Stimulated activated CD8-positive, alpha-beta memory T cell treated with anti-CD3 and anti-CD28 coated beads, Interleukin-7, amount 100 ng/mL, for 1 hour (primary cell): ENCODE data around the gene ATRX.
"Not testable (repeated sequence)": the region's sequence is repeated elsewhere in the genome, so short reads cannot be mapped to it uniquely, and the experiment has no call there.

ENCODE experiments used
- DNase-seq, 2 donors: peaks; one replicate each; pipeline ENCODE4 v3.0.0-alpha.2; 2020; ENCODE audit warnings: low read depth in 2 of 2

ATRX gene

DNA sequence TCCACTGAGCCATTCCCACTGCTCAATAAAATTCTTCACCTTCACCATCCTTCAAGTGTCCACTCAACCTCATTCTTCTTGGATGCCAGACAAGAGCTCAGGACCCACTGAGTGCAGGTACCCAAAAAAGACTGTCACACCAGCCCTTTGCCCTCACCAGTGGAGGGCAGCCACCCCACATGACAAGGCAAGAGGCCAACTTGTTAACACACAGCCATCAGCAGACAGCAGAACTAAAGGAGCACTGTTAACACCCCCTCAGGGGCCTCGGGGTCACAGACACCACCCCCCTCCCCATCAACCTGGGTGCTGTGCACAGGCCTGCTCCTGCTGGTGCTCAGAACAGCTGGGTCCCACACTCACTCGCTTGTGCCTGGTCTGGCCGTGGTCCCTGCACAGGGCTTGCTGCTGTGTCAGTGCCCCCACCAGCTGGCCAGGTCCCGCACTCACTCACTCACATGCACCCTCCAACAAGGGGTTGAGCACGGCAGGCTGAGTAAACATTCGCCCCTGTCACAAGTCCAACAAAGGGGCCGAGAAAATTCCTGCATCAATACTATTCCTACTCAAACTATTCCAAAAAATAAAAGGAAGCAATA lies 54.1 kb downstream of the ATRX start:
- no peak for DNase-seq

DNA sequence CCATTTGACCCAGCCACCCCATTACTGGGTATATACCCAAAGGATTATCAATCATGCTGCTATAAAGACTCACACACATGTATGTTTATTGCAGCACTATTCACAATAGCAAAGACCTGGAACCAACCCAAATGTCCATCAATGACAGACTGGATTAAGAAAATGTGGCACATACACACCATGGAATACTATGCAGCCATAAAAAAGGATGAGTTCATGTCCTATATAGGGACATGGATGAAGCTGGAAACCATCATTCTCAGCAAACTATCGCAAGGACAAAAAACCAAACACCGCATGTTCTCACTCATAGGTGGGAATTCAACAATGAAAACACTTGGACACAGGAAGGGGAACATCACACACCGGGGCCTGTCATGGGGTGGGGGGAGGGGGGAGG lies 59.9 kb downstream of the ATRX start:
- not testable (repeated sequence) for DNase-seq

DNA sequence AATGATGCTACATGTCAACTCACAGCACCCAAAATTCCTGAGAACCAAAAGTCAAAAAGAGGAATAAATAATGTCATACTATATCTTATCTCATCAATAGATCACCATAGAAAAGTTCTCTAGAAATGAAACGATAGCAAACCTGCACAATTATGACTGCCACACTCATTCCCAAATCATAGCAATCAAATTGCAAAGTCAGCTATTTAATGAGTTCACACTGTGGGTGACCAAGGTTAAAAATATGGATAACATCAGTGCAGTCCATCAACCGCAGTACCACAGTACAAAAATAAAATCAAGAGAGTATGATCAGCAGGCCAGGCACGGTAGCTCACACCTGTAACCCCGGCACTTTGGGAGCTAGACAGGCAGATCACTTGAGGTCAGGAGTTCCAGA lies 62.3 kb downstream of the ATRX start:
- DNase-seq: no peak

- no peak for DNase-seq
These were observed 66.6 kb downstream of the ATRX start for GRCh38 chrX:77719388-77719787.

- no peak for DNase-seq
These were observed 81.1 kb downstream of the ATRX start for GRCh38 chrX:77704881-77705280.

DNA sequence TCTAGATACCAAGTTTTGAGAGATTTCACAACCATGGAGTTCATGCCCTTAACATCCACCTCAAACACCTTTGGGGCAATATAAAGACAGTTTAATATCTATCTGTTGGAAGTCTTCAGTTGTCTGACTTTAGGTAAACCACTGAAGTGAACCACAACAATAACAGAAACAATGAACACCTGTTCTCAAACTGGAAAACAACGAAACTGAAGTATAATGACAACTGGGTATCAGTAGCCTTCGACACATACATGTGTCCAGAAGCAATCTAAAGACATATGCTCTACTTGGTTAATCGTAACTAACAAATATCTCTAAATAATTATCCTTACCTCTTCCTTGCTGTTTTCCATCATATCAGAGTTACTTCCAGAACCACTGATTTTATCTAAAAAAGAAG lies 87.8 kb downstream of the ATRX start:
- DNase-seq: no peak

- DNase-seq: no peak
These were observed 91.5 kb downstream of the ATRX start for GRCh38 chrX:77694491-77694890.

- DNase-seq: no peak
These were observed 92.4 kb downstream of the ATRX start for GRCh38 chrX:77693594-77693993.

DNA sequence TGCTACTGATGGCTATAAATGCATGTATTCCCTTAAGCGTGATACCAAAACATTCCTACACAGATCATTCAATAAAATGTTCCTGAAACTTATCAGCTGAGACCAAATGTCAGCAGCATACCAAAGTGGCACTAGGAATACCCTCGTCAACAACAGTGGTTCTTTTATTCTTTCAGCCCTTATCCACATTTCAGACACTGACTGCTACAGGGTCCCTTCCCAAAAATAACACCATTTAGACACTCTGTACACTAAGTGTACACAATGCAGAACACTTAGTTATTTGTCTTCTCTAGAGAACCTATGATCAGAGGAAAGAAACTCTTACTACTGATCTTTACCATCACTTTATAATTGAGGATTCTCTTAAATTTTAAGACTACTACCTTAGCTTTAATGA lies 94.1 kb downstream of the ATRX start:
- DNase-seq: no peak

DNA sequence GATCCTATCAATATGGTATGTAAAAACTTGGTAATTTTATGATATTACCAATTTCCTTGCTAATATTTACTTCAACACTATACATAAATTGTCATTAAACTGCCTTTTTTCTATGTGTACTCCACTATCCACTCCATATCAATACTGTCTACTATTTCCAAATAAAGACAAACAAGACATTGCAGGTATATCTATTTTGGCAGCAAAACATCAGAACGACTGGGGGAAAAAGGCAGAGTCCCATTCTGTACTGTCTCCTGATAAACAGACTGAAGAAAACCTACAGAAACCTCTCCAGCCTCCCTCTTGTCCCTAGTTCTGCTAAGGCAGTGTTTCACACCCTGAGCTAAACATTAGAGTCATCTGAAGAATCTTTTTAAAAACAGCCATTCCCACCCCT lies 96.6 kb downstream of the ATRX start:
- DNase-seq: no peak

- DNase-seq: not testable (repeated sequence)
These were observed 100.3 kb downstream of the ATRX start for GRCh38 chrX:77685683-77686082.

- no peak for DNase-seq
These were observed 106.9 kb downstream of the ATRX start for GRCh38 chrX:77679144-77679543.

GRCh38 chrX:77675986-77676385 lies 110.0 kb downstream of the ATRX start:
- no peak for DNase-seq

DNA sequence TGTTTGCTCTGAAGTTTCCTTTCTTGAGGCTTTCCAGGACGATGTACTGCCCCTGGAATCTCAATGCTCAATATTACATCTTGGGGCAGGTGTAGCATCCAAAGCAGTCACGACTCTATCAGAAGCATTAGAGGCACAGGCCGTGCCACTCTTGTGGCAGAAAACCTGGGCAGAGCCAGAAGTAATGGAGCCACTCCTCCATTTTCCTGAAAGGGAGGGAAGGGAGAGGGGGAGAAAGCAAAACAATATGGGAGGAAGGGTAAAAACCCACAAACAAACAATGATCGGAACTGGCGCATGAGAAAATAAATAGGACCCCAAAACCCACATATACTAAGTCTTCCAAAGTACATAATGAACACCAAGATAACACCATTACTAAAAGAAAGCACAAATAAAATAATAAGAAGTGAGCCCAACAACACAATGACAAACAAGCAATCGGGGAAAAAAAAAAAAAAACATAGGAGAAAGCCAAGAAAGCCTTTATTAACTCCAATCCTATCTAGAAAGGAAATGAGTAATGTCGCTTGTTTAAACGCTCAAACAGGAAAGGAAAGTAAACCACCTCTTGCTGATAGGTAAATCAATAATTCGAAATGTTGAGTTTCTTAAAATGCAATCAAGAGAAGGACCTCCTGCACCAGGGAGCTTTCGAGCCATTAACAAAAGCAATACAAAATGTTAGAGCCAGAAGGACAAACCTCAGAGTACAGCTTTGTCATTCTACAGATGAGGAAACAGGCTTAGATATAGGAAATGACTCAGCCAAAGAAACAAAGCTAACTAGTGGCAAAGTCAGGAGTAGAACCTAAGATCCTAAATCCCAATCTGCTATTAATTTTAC lies 117.4 kb downstream of the ATRX start:
- DNase-seq: no peak

DNA sequence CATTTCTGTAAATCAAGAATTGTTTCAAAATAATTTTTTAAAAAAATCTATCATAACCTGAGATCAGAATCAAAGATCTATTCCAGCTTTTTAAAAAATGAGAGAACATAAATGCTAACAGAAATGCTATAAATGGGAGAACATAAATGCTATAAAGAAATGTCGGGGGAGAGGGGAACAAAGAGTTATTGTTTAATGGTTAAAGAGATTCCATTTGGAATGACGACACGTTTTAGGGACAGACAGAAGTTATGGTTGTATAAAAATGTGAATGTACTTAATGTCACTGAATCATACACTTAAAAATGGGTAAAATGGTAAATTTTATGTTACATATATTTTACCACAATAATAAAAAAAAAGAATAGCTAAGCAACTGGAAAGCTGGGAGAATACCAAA lies 127.1 kb downstream of the ATRX start:
- DNase-seq: no peak

DNA sequence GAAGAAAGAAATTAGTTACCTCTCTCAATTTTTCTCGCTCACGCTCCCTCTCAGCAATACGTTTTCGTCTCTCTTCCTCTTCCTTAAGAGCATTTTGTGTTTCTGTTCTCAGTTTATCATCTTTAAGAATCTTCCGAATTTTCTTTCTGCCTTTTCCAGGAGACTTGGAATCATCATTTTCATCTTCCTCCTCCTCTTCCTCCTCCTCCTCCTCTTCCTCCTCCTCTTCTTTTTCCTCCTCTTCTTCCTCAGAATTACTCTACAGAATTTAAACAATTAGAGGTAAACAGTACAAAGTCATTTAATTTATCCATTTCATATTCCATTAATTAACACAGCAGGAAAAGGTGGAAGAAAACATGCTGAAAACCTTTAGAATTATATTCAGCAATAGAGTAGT lies 133.9 kb downstream of the ATRX start:
- no peak for DNase-seq

DNA sequence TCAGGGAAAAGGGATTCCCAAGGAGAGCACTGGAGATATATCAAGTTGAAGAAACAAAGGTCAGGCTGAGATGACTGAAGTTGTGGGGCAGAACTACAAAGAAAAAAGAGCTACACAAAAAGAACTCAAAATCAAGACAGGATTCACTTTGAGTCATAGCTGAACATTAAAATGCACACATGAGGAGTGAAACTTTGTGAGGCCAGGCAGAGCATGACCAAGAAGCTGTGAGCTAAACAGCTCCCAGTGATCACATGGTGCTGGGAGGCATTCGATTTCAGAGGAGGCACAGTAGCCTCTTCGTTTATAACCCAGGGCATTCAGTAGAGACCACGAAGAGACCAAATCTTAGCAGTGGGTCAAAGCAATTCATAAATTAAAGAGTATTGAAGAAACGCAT lies 145.3 kb downstream of the ATRX start:
- DNase-seq: no peak

- no peak for DNase-seq
These were observed 146.2 kb downstream of the ATRX start for GRCh38 chrX:77639820-77640219.

DNA sequence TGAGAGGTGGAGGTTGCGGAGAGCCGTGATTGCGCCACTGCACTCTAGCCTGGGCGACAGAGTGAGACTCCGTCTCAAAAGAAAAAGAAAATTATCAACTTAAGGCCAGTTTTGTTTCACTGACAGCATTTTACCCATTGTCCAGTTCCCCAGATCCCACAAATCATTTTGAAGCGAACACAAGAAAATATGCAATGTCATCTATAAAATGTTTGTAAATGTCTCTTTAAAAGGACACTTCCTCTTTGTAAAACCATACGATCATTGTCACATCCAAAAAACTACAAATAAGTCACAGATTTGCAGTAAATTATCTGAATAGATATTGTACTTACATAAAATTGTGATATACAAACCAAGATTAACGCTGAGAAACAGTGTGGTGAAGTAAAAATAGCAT lies 147.6 kb downstream of the ATRX start:
- no peak for DNase-seq

DNA sequence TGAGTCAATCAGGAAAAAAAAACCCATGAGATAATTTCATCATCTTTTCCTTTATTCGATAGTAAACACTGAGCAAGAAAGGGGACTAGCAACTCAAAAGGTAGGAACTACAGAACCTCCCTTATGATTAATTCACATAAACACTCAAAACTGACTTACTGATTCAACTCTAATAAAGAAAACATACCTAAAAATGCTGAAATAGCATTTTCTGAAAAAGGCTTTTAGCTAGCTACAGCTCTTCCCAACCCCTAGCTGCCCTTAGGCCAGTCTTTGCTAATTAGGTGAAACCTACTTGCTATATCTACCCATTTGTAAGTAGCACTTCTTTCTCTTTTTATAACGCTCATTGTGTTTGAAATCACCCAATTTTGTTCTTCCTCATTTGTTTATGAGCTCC lies 150.6 kb downstream of the ATRX start:
- DNase-seq: no peak

GRCh38 chrX:77628294-77629025 lies 157.6 kb downstream of the ATRX start:
- DNase-seq: no peak

GRCh38 chrX:77622672-77623071 lies 163.3 kb downstream of the ATRX start:
- DNase-seq: no peak

GRCh38 chrX:77622233-77622632 lies 163.8 kb downstream of the ATRX start:
- DNase-seq: no peak
